Glutamatergic neuron (in vitro differentiated cells): ENCODE measurements around the gene RPL27. TPM values are rescaled to one million over a fixed set of nuclear protein-coding genes. Genes with fewer than 3 reads are reported as not detected.

ENCODE experiments used
- DNase-seq: peaks from one replicate; pipeline ENCODE4 v3.0.0; 2022
- H3K27ac Mint-ChIP-seq: one replicate; pipeline ENCODE4 v1.8.0; 2020; ENCODE audit warnings: mild to moderate bottlenecking, mixed read lengths, inconsistent platforms; ENCODE audit not compliant: unreplicated experiment
- H3K27me3 Mint-ChIP-seq: one replicate; pipeline ENCODE4 v1.8.0; 2020; ENCODE audit warnings: mild to moderate bottlenecking, moderate library complexity, mixed read lengths, inconsistent platforms; ENCODE audit not compliant: unreplicated experiment
- H3K36me3 Mint-ChIP-seq: one replicate; pipeline ENCODE4 v1.8.0; 2020; ENCODE audit warnings: mild to moderate bottlenecking, mixed read lengths, inconsistent platforms; ENCODE audit not compliant: unreplicated experiment
- H3K4me1 Mint-ChIP-seq: one replicate; pipeline ENCODE4 v1.8.0; 2020; ENCODE audit warnings: mild to moderate bottlenecking, low read depth, mixed read lengths, inconsistent platforms; ENCODE audit not compliant: unreplicated experiment
- H3K4me3 Mint-ChIP-seq: one replicate; pipeline ENCODE4 v1.8.0; 2020; ENCODE audit warnings: mild to moderate bottlenecking, mixed read lengths, inconsistent platforms; ENCODE audit not compliant: unreplicated experiment
- H3K9me3 Mint-ChIP-seq: one replicate; pipeline ENCODE4 v1.8.0; 2020; ENCODE audit warnings: mild to moderate bottlenecking, moderate library complexity, mixed read lengths, inconsistent platforms; ENCODE audit not compliant: unreplicated experiment
- CTCF ChIP-seq: fragments of 200-600 bp; sonication (generic); IDR thresholded peaks from one replicate; pipeline ENCODE4 v1.5.0; 2021; ENCODE audit not compliant: partially characterized antibody, unreplicated experiment
- total RNA-seq: library from RNA; stranded (reverse); fragmentation: NEBNext Ultra II Directional; extraction: Animal tissue kit (Norgen Biotek cat#: 25700); gene quantifications from one replicate; pipeline ENCODE4 v1.2.1, GENCODE V29; 2021; ENCODE audit not compliant: unreplicated experiment

RPL27 gene
- total RNA-seq, 1 donor from 2014 or later, result 658 TPM

- Mint-ChIP-seq H3K4me3 (peak overlapping the region; percentile 40), H3K4me1 (peaks cover 54% of the 10 kb centered on the region), H3K27ac (peak overlapping the region; percentile 75), H3K27me3 (peaks cover 2% of the 10 kb centered on the region), H3K36me3 (no peaks in the 10 kb centered on the region), H3K9me3 (peaks cover 12% of the 10 kb centered on the region)
- no peak for TF ChIP-seq CTCF
- DNase-seq, result no peak
Observed at GRCh38 chr17:43030137-43030767, 32.0 kb downstream of the RPL27 start.

GRCh38 chr17:43031666-43032065 is 33.4 kb downstream of the RPL27 start:
- H3K4me1 Mint-ChIP-seq, result peaks cover 57% of the 10 kb centered on the region
- DNase-seq, result no peak

GRCh38 chr17:43033948-43034881 is 36.0 kb downstream of the RPL27 start:
- peaks cover 3% of the 10 kb centered on the region for H3K27me3 Mint-ChIP-seq
- peaks cover 48% of the 10 kb centered on the region for H3K4me1 Mint-ChIP-seq
- peak; percentile 69 for DNase-seq
- H3K36me3 Mint-ChIP-seq, result no peaks in the 10 kb centered on the region
- peak overlapping the region; percentile 98 for H3K27ac Mint-ChIP-seq
- peak overlapping the region; percentile 89 for H3K4me3 Mint-ChIP-seq
- no peak for TF ChIP-seq CTCF
- H3K9me3 Mint-ChIP-seq, result peaks cover 14% of the 10 kb centered on the region

More at GRCh38 chr17:43031666-43032065, 33.4 kb downstream of the RPL27 start:
- Mint-ChIP-seq H3K27me3 (peaks cover 3% of the 10 kb centered on the region), H3K36me3 (no peaks in the 10 kb centered on the region), H3K9me3 (peaks cover 12% of the 10 kb centered on the region), H3K27ac (no peak overlapping the region), H3K4me3 (peak overlapping the region; percentile 46)
- TF ChIP-seq CTCF, result no peak

- peak overlapping the region; percentile 89 for H3K4me3 Mint-ChIP-seq
Observed at GRCh38 chr17:43034894-43035293, 36.7 kb downstream of the RPL27 start.

More at GRCh38 chr17:43034894-43035293, 36.7 kb downstream of the RPL27 start:
- no peak for DNase-seq
- Mint-ChIP-seq H3K9me3 (peaks cover 11% of the 10 kb centered on the region), H3K27ac (peak overlapping the region; percentile 98), H3K27me3 (peaks cover 3% of the 10 kb centered on the region), H3K4me1 (peaks cover 43% of the 10 kb centered on the region), H3K36me3 (no peaks in the 10 kb centered on the region)
- no peak for TF ChIP-seq CTCF
